H9 (cell line): ENCODE data around the gene SRP68. TPM values are rescaled to one million over a fixed set of nuclear protein-coding genes. Genes with fewer than 3 reads are reported as not detected.

ENCODE experiments used
- DNase-seq: peaks from one replicate; pipeline ENCODE4 v3.0.0-alpha.2; 2017
- H2AFZ ChIP-seq: one replicate; pipeline ENCODE4 v1.6.1; 2013; ENCODE audit warnings: mild to moderate bottlenecking, low read length, control low read depth, moderate library complexity
- H2AK5ac ChIP-seq: 2 replicates; pipeline ENCODE4 v1.6.1; 2013; ENCODE audit warnings: low read length, control low read depth, mixed read lengths; ENCODE audit not compliant: insufficient read length
- H2BK120ac ChIP-seq: one replicate; pipeline ENCODE4 v1.6.1; 2013; ENCODE audit warnings: low read depth, mild to moderate bottlenecking, low read length, control low read depth, inconsistent platforms; ENCODE audit not compliant: poor library complexity, severe bottlenecking
- H2BK12ac ChIP-seq: 2 replicates; pipeline ENCODE4 v1.6.1; 2013; ENCODE audit warnings: low read length, control low read depth, mixed read lengths, low read depth; ENCODE audit not compliant: insufficient read length
- H2BK15ac ChIP-seq: 2 replicates; pipeline ENCODE4 v1.6.1; 2013; ENCODE audit warnings: low read depth, low read length, control low read depth
- H2BK20ac ChIP-seq: one replicate; pipeline ENCODE4 v1.6.1; 2013; ENCODE audit warnings: low read depth, mild to moderate bottlenecking, low read length, control low read depth, inconsistent platforms; ENCODE audit not compliant: poor library complexity, severe bottlenecking
- H2BK5ac ChIP-seq: 2 replicates; pipeline ENCODE4 v1.6.1; 2013; ENCODE audit warnings: low read length, control low read depth, mixed read lengths; ENCODE audit not compliant: insufficient read length
- H3K14ac ChIP-seq: 2 replicates; pipeline ENCODE4 v1.6.1; 2013; ENCODE audit warnings: low read length, control low read depth; ENCODE audit not compliant: insufficient read depth
- H3K18ac ChIP-seq: 2 replicates; pipeline ENCODE4 v1.6.1; 2013; ENCODE audit warnings: low read depth, mild to moderate bottlenecking, mixed read lengths, low read length, control low read depth; ENCODE audit not compliant: insufficient read length
- H3K23ac ChIP-seq: 2 replicates; pipeline ENCODE4 v1.6.1; 2013; ENCODE audit warnings: low read length, control low read depth, mixed read lengths, low read depth; ENCODE audit not compliant: insufficient read length
- H3K23me2 ChIP-seq: 2 replicates; pipeline ENCODE4 v1.6.1; 2013; ENCODE audit warnings: low read depth, mild to moderate bottlenecking, mixed read lengths, low read length, control low read depth; ENCODE audit not compliant: insufficient read length, poor library complexity, severe bottlenecking
- H3K27ac ChIP-seq: 2 replicates; pipeline ENCODE4 v1.5.1; 2013; ENCODE audit warnings: low read length, control low read depth, mixed read lengths, low read depth; ENCODE audit not compliant: insufficient read length
- H3K27me3 ChIP-seq: 2 replicates; pipeline ENCODE4 v1.6.1; 2013; ENCODE audit warnings: low read length, control low read depth, inconsistent platforms; ENCODE audit not compliant: insufficient read depth
- H3K4ac ChIP-seq: 2 replicates; pipeline ENCODE4 v1.6.1; 2013; ENCODE audit warnings: low read depth, mild to moderate bottlenecking, control low read depth, inconsistent platforms, low read length, moderate library complexity
- H3K4me1 ChIP-seq: 2 replicates; pipeline ENCODE4 v1.6.1; 2013; ENCODE audit warnings: low read length, control low read depth, inconsistent platforms; ENCODE audit not compliant: insufficient read depth
- H3K4me2 ChIP-seq: 2 replicates; pipeline ENCODE4 v1.6.1; 2013; ENCODE audit warnings: low read length, control low read depth, mixed read lengths; ENCODE audit not compliant: insufficient read length, insufficient read depth
- H3K56ac ChIP-seq: 2 replicates; pipeline ENCODE4 v1.6.1; 2013; ENCODE audit warnings: low read depth, mild to moderate bottlenecking, mixed read lengths, low read length, control low read depth; ENCODE audit not compliant: insufficient read length
- H3K79me1 ChIP-seq: 2 replicates; pipeline ENCODE4 v1.6.1; 2013; ENCODE audit warnings: low read depth, mild to moderate bottlenecking, moderate library complexity, low read length, control low read depth, inconsistent platforms; ENCODE audit not compliant: insufficient read depth, poor library complexity, severe bottlenecking
- H3K79me2 ChIP-seq: 2 replicates; pipeline ENCODE4 v1.6.1; 2013; ENCODE audit warnings: low read length, control low read depth, inconsistent platforms; ENCODE audit not compliant: insufficient read depth
- H3K9ac ChIP-seq: 2 replicates; pipeline ENCODE4 v1.6.1; 2013; ENCODE audit warnings: low read length, control low read depth, mixed read lengths; ENCODE audit not compliant: insufficient read length; ENCODE audit errors: extremely low read depth
- H3K9me3 ChIP-seq: one replicate; pipeline ENCODE4 v1.6.1; 2013; ENCODE audit warnings: low read depth, low read length, inconsistent platforms; ENCODE audit not compliant: control insufficient read depth
- H3T11ph ChIP-seq: one replicate; pipeline ENCODE4 v1.6.1; 2013; ENCODE audit warnings: mild to moderate bottlenecking, low read length, control low read depth, inconsistent platforms
- H4K20me1 ChIP-seq: one replicate; pipeline ENCODE4 v1.6.1; 2013; ENCODE audit not compliant: control insufficient read depth, insufficient read length, insufficient read depth
- H4K5ac ChIP-seq: 2 replicates; pipeline ENCODE4 v1.6.1; 2013; ENCODE audit warnings: low read depth, mild to moderate bottlenecking, mixed read lengths, low read length, control low read depth; ENCODE audit not compliant: insufficient read length
- H4K8ac ChIP-seq: replicated peaks from 2 replicates; pipeline ENCODE4 v1.6.1; 2013; ENCODE audit warnings: low read length, control low read depth, mixed read lengths, low read depth; ENCODE audit not compliant: insufficient read length
- H4K91ac ChIP-seq: 2 replicates; pipeline ENCODE4 v1.6.1; 2013; ENCODE audit warnings: low read depth, mild to moderate bottlenecking, moderate library complexity, mixed read lengths, low read length, control low read depth; ENCODE audit not compliant: insufficient read length
- H3K27ac Mint-ChIP-seq, 3 experiments: 2 replicates in 2 of 3; 3 replicates in 1 of 3; pipeline ENCODE4 v1.8.0; 2020 to 2021; ENCODE audit warnings: mixed read lengths in 3 of 3, mild to moderate bottlenecking in 1 of 3, moderate library complexity in 1 of 3
- H3K27me3 Mint-ChIP-seq: 2 replicates; pipeline ENCODE4 v1.8.0; 2021; ENCODE audit warnings: low read depth, mild to moderate bottlenecking, moderate library complexity, mixed read lengths
- H3K36me3 Mint-ChIP-seq, 3 experiments: 2 replicates in 2 of 3; 3 replicates in 1 of 3; pipeline ENCODE4 v1.8.0; 2020 to 2021; ENCODE audit warnings: low read depth in 3 of 3, mixed read lengths in 3 of 3; ENCODE audit not compliant: insufficient read depth in 1 of 3
- H3K4me1 Mint-ChIP-seq, 2 experiments: 2 replicates each; pipeline ENCODE4 v1.8.0; 2020; ENCODE audit warnings: mixed read lengths in 2 of 2
- H3K4me3 Mint-ChIP-seq, 2 experiments: 2 replicates in 1 of 2; 3 replicates in 1 of 2; pipeline ENCODE4 v1.8.0; 2020 to 2021; ENCODE audit warnings: mild to moderate bottlenecking in 2 of 2, mixed read lengths in 2 of 2, moderate library complexity in 1 of 2
- H3K9me3 Mint-ChIP-seq, 2 experiments: 2 replicates in 1 of 2; 3 replicates in 1 of 2; pipeline ENCODE4 v1.8.0; 2020; ENCODE audit warnings: mild to moderate bottlenecking in 2 of 2, mixed read lengths in 2 of 2, moderate library complexity in 1 of 2
- WGBS: extraction: QIAGEN DNeasy Blood & Tissue Kit; methylation state at CpG from one replicate; pipeline ENCODE4 v1.1.7; 2013; ENCODE audit warnings: missing lambda C conversion rate, low lambda C conversion rate, mixed read lengths; ENCODE audit not compliant: insufficient read length; ENCODE audit errors: extremely low coverage; 5-methylcytosine and 5-hydroxymethylcytosine counted together
- total RNA-seq: library from RNA; stranded (reverse); gene quantifications from 2 replicates; pipeline ENCODE4 v1.2.1, GENCODE V29; 2021
- TF ChIP-seq, protein P1 (sequence below): fragments of 200-600 bp; sonication (generic); conservative IDR thresholded peaks from 3 replicates; pipeline ENCODE4 v1.8.0; 2021; ENCODE audit warnings: antibody characterized with exemption, mild to moderate bottlenecking

The SRP68 gene
- total RNA-seq, 1 experiment from 2014 or later: 86.1 TPM

DNA sequence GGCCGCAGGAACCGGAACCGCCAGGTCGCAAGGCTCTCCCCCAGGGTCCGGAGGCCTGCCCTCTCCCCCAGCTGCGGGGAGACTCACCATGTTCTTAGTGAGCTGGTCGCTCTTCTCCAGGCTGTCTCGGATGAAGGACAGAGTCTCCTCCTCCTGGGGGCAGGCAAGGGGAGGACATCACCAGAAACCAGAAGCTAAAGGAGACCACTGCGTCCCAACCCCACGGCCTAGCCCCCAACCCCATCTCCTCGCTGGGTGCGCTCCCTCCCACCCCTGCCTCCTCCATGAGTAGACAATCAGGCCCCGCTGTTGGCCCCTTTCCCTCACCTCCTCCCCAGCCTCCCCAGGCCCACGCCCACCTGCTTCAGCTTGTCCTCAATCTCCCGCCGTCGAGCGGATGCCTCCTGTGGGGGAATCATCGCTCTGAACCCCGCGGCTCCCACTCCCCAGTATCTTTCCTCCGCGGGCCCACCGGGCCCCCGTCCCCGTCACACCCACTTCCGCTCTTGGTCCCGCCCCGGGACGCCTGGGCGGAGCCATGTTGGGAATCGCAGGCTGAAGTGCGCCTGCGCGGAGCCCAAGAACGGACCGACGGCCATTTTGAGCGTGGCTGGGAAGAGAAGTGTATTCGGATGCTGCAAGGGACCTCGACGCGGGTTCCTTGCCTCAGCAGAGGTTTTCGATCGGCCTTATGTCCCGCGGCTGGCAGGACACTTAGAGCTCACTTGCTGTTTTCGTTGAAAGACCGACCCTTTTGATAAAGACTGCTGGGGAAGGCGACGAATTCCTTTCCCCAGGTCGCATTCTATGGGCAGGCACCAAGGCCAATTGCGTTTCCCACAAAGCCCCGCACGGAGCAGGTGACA, 31.2 kb upstream of the SRP68 start, which contains the start of gene EXOC7:
TSS of gene EXOC7 (minus strand) at position 514 of the 866 bp plus-strand sequence. CDS start at position 419, 95 bp downstream.
- no peak within 1 kb of the TSS for H3T11ph ChIP-seq
- Mint-ChIP-seq H3K9me3 (peaks cover 0 to 3% of the 10 kb centered on the region in 2 experiments; a peak in 1 of 5 replicates), H3K27me3 (no peaks in the 10 kb centered on the region; the same call in none of the 2 replicates), H3K4me1 (peaks cover 18 to 29% of the 10 kb centered on the region in 2 experiments), H3K4me3 (peak within 1 kb of the TSS; percentile 97 to 98), H3K27ac (peak within 1 kb of the TSS; percentile 98 to 99 (median 99)), H3K36me3 (peaks cover 19 to 38% (median 31%) of the 10 kb centered on the region in 3 experiments)
- H4K91ac ChIP-seq: no peak within 1 kb of the TSS
- H2BK20ac ChIP-seq: no peak within 1 kb of the TSS
- H2BK5ac ChIP-seq: no peak within 1 kb of the TSS
- H2BK15ac ChIP-seq: no peak within 1 kb of the TSS
- H2AK5ac ChIP-seq: no peak within 1 kb of the TSS
- H3K27me3 ChIP-seq: no peaks in the 10 kb centered on the region
- H4K5ac ChIP-seq: peak within 1 kb of the TSS; percentile 26
- peak within 1 kb of the TSS; percentile 94 for H3K4me2 ChIP-seq
- no peak within 1 kb of the TSS for H2AFZ ChIP-seq
- TF ChIP-seq, protein P1, sequence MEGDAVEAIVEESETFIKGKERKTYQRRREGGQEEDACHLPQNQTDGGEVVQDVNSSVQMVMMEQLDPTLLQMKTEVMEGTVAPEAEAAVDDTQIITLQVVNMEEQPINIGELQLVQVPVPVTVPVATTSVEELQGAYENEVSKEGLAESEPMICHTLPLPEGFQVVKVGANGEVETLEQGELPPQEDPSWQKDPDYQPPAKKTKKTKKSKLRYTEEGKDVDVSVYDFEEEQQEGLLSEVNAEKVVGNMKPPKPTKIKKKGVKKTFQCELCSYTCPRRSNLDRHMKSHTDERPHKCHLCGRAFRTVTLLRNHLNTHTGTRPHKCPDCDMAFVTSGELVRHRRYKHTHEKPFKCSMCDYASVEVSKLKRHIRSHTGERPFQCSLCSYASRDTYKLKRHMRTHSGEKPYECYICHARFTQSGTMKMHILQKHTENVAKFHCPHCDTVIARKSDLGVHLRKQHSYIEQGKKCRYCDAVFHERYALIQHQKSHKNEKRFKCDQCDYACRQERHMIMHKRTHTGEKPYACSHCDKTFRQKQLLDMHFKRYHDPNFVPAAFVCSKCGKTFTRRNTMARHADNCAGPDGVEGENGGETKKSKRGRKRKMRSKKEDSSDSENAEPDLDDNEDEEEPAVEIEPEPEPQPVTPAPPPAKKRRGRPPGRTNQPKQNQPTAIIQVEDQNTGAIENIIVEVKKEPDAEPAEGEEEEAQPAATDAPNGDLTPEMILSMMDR: no peak
- H3K56ac ChIP-seq: no peak within 1 kb of the TSS
- H3K9ac ChIP-seq: peak within 1 kb of the TSS; percentile 66
- no peak within 1 kb of the TSS for H3K4ac ChIP-seq
- H3K79me1 ChIP-seq: no peaks in the 10 kb centered on the region
- no peaks in the 10 kb centered on the region for H3K79me2 ChIP-seq
- H4K8ac ChIP-seq: no peak within 1 kb of the TSS
- H3K4me1 ChIP-seq: peaks cover 6% of the 10 kb centered on the region
- H3K14ac ChIP-seq: peak within 1 kb of the TSS; percentile 93; the same call in 1 of the 2 replicates
- H4K20me1 ChIP-seq: peaks cover 4% of the 10 kb centered on the region
- H3K18ac ChIP-seq: peak within 1 kb of the TSS; percentile 88
- peaks cover 11% of the 10 kb centered on the region for H3K23me2 ChIP-seq
- H2BK120ac ChIP-seq: no peak within 1 kb of the TSS
- no peaks in the 10 kb centered on the region for H3K9me3 ChIP-seq
- H3K27ac ChIP-seq: peak within 1 kb of the TSS; percentile 42
- WGBS: no CpG with 5 or more reads among the region's 55 CpGs
- peak; percentile 96 for DNase-seq
- H2BK12ac ChIP-seq: no peak within 1 kb of the TSS
- H3K23ac ChIP-seq: no peak within 1 kb of the TSS
